ENCODE data around the gene SLC44A5. TPM values are rescaled to one million over a fixed set of nuclear protein-coding genes. Genes with fewer than 3 reads are reported as not detected.

SLC44A5 gene
- total and polyA plus RNA-seq, 4 donors: 0.13 to 1.1 (median 0.22) TPM

DNA sequence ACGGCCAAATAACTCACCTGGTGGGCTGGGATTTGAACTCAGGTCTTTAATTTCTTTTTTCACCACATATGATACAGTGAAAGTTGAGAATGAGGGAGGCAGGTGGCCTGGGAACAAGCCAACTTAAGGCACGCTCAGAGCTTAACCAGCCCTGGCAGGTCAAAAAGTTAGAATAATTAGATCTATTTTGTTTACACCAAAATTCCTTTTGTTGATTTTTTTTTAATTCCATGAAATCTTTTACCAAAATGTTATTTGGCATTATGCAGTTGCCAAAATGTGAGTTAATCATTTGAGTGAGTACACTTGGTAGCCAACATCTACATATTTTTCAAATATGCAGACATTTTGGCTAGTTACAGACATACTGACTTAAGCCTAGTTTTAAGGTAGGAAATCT lies 439.9 kb downstream of the SLC44A5 start:
- Histone ChIP-seq H3K36me3 (ENCODE audit: control insufficient read depth in 4 of 4, insufficient read depth in 3 of 4, low read depth in 1 of 4, low read length in 3 of 4) (no peaks in the 10 kb centered on the region), H3K4me3 (ENCODE audit: low read depth in 1 of 3, low read length in 3 of 3) (no peak overlapping the region), H3K27me3 (ENCODE audit: control insufficient read depth in 4 of 4, insufficient read depth in 4 of 4, low read length in 3 of 4) (no peaks in the 10 kb centered on the region), H3K27ac (ENCODE audit: low read depth in 1 of 2, low read length in 2 of 2) (no peak overlapping the region), H3K9ac (ENCODE audit: low read depth in 1 of 2, low read length in 2 of 2) (no peak overlapping the region), H3K4me1 (ENCODE audit: control insufficient read depth in 4 of 4, insufficient read depth in 4 of 4, low read length in 3 of 4) (peaks cover 2 to 10% (median 7%) of the 10 kb centered on the region in 4 donors), H3K9me3 (ENCODE audit: control insufficient read depth in 4 of 4, low read length in 3 of 4) (no peaks in the 10 kb centered on the region)
- TF ChIP-seq HNF4G (IDR thresholded peaks at IDR 0.05): no peak
- no peak for TF ChIP-seq REST (IDR thresholded peaks at IDR 0.05)
- TF ChIP-seq RAD21 (IDR thresholded peaks at IDR 0.05): no peak
- TF ChIP-seq JUND (IDR thresholded peaks at IDR 0.05): no peak
- TF ChIP-seq NR2F2 (IDR thresholded peaks at IDR 0.05): no peak
- TF ChIP-seq ZBTB33 (IDR thresholded peaks at IDR 0.05): no peak
- TF ChIP-seq EGR1 (IDR thresholded peaks at IDR 0.05; ENCODE audit: low read depth in 2 of 2): no peak
- TF ChIP-seq HNF4A (conservative IDR thresholded peaks at IDR 0.05): no peak
- WGBS: 67% methylated on average over 2 of the region's 2 CpGs
- no peak for DNase-seq (ENCODE audit: low spot score)

DNA sequence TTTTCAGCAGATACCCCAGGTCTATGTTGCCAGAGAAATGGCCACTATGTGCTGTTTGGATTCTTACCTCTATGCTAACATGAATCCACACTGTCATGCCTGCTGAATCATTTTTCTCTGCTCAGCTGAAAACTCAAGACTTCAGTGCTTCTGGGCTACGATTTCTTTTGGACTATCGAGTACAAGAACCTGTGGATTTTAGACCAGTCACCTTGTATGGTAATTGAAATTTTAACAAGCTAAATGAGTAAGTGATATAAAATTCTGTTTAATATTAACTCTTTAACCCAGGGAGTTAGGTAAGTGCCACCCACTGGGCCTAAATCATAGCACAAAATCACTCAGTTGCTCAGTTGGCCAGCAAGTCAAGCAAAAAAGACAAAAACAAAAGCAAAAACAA lies 440.9 kb downstream of the SLC44A5 start:
- H3K9ac ChIP-seq (ENCODE audit: low read depth in 1 of 2, low read length in 2 of 2): no peak overlapping the region
- whole genome bisulfite sequencing: 94% methylated on average over 2 of the region's 2 CpGs
- peaks cover 2 to 10% (median 7%) of the 10 kb centered on the region in 4 donors for H3K4me1 ChIP-seq (ENCODE audit: control insufficient read depth in 4 of 4, insufficient read depth in 4 of 4, low read length in 3 of 4)
- no peaks in the 10 kb centered on the region for H3K9me3 ChIP-seq (ENCODE audit: control insufficient read depth in 4 of 4, low read length in 3 of 4)
- no peaks in the 10 kb centered on the region for H3K36me3 ChIP-seq (ENCODE audit: control insufficient read depth in 4 of 4, insufficient read depth in 3 of 4, low read depth in 1 of 4, low read length in 3 of 4)
- H3K4me3 ChIP-seq (ENCODE audit: low read depth in 1 of 3, low read length in 3 of 3): no peak overlapping the region
- DNase-seq (ENCODE audit: low spot score): no peak
- TF ChIP-seq YY1 (IDR thresholded peaks at IDR 0.05): no peak
- TF ChIP-seq, protein P1, sequence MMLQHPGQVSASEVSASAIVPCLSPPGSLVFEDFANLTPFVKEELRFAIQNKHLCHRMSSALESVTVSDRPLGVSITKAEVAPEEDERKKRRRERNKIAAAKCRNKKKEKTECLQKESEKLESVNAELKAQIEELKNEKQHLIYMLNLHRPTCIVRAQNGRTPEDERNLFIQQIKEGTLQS (IDR thresholded peaks at IDR 0.05): no peak
- TF ChIP-seq REST (IDR thresholded peaks at IDR 0.05): no peak
- TF ChIP-seq TAF1 (conservative IDR thresholded peaks at IDR 0.05): no peak
- no peak for TF ChIP-seq MAX (IDR thresholded peaks at IDR 0.05)
- no peak for TF ChIP-seq FOXA1 (IDR thresholded peaks at IDR 0.05)
- TF ChIP-seq HNF4A (conservative IDR thresholded peaks at IDR 0.05): no peak
- TF ChIP-seq GABPA (IDR thresholded peaks at IDR 0.05 in 1 of 2, conservative IDR thresholded peaks at IDR 0.05 in 1 of 2): no peak
- TF ChIP-seq, protein P2, sequence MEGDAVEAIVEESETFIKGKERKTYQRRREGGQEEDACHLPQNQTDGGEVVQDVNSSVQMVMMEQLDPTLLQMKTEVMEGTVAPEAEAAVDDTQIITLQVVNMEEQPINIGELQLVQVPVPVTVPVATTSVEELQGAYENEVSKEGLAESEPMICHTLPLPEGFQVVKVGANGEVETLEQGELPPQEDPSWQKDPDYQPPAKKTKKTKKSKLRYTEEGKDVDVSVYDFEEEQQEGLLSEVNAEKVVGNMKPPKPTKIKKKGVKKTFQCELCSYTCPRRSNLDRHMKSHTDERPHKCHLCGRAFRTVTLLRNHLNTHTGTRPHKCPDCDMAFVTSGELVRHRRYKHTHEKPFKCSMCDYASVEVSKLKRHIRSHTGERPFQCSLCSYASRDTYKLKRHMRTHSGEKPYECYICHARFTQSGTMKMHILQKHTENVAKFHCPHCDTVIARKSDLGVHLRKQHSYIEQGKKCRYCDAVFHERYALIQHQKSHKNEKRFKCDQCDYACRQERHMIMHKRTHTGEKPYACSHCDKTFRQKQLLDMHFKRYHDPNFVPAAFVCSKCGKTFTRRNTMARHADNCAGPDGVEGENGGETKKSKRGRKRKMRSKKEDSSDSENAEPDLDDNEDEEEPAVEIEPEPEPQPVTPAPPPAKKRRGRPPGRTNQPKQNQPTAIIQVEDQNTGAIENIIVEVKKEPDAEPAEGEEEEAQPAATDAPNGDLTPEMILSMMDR (IDR thresholded peaks at IDR 0.05; ENCODE audit: low read depth, low read length, missing input control): no peak
- no peak for TF ChIP-seq RAD21 (IDR thresholded peaks at IDR 0.05)
- TF ChIP-seq JUND (IDR thresholded peaks at IDR 0.05): no peak
- TF ChIP-seq EGR1 (IDR thresholded peaks at IDR 0.05; ENCODE audit: low read depth in 2 of 2): no peak
- no peak for TF ChIP-seq SP1 (IDR thresholded peaks at IDR 0.05)
- no peak for TF ChIP-seq NR2F2 (IDR thresholded peaks at IDR 0.05)
- no peaks in the 10 kb centered on the region for H3K27me3 ChIP-seq (ENCODE audit: control insufficient read depth in 4 of 4, insufficient read depth in 4 of 4, low read length in 3 of 4)
- H3K27ac ChIP-seq (ENCODE audit: low read depth in 1 of 2, low read length in 2 of 2): no peak overlapping the region
